Heart left ventricle (tissue), 16 donors: Measurements from ENCODE around the gene PAN2. TPM values are rescaled to one million over a fixed set of nuclear protein-coding genes. Genes with fewer than 3 reads are reported as not detected.
"Not testable (repeated sequence)": the region's sequence is repeated elsewhere in the genome, so short reads cannot be mapped to it uniquely, and the experiment has no call there.

Experiments used
- ATAC-seq, 4 donors: fragments of 200-7000 bp; cut with Tn5 transposase; one replicate each; pipeline ENCODE4 v1.9.1; 2020 to 2022; ENCODE audit warnings: moderate library complexity in 4 of 4, mild to moderate bottlenecking in 3 of 4, moderate number of reproducible peaks in 1 of 4
- DNase-seq, 5 donors: peaks; one replicate each; pipeline ENCODE4 v3.0.0-alpha.2; 2020
- H3K27ac ChIP-seq, 12 donors: fragments of 200-600 bp; sonication (generic) in 4 of 12; one replicate each; pipeline versions ENCODE4 v1.5.0 to v1.8.0; 2016 to 2022; ENCODE audit warnings: mild to moderate bottlenecking in 2 of 12
- H3K27me3 ChIP-seq, 9 donors: fragments of 200-600 bp; sonication (generic) in 2 of 9; one replicate each; pipeline versions ENCODE4 v1.5.1 to v1.8.0; 2016 to 2022; ENCODE audit warnings: mild to moderate bottlenecking in 3 of 9
- H3K36me3 ChIP-seq, 9 donors: fragments of 200-600 bp; sonication (generic) in 2 of 9; one replicate each; pipeline versions ENCODE4 v1.5.0 to v1.8.0; 2018 to 2022; ENCODE audit warnings: mild to moderate bottlenecking in 2 of 9
- H3K4me1 ChIP-seq, 12 donors: fragments of 200-600 bp; sonication (generic) in 4 of 12; one replicate each; pipeline versions ENCODE4 v1.5.0 to v1.8.0; 2016 to 2022; ENCODE audit warnings: mild to moderate bottlenecking in 3 of 12
- H3K4me3 ChIP-seq, 12 donors: fragments of 200-600 bp; sonication (generic) in 4 of 12; one replicate each; pipeline versions ENCODE4 v1.5.0 to v1.8.0; 2017 to 2022; ENCODE audit warnings: mild to moderate bottlenecking in 9 of 12, moderate library complexity in 4 of 12
- H3K9me3 ChIP-seq, 12 donors: fragments of 200-600 bp; sonication (generic) in 4 of 12; one replicate each; pipeline versions ENCODE4 v1.5.0 to v1.8.0; 2016 to 2022; ENCODE audit warnings: mild to moderate bottlenecking in 1 of 12
- CTCF ChIP-seq, 12 donors: fragments of 200-600 bp; sonication (generic) in 4 of 12; IDR thresholded peaks; one replicate each; pipeline versions ENCODE4 v1.5.0 to v1.8.0; 2018 to 2022; ENCODE audit warnings: antibody characterized with exemption in 12 of 12, mild to moderate bottlenecking in 5 of 12
- POLR2A ChIP-seq, 2 donors: fragments of 450-650 bp; IDR thresholded peaks; one replicate each; pipeline ENCODE4 v1.6.1; 2017; ENCODE audit warnings: antibody characterized with exemption in 2 of 2, mild to moderate bottlenecking in 2 of 2, moderate library complexity in 2 of 2
- WGBS, 4 donors: extraction: QIAGEN DNeasy Blood & Tissue Kit in 2 of 4; methylation state at CpG; one replicate each; pipeline versions ENCODE4 v1.1.5 to v1.1.7; 2013 to 2018; 5-methylcytosine and 5-hydroxymethylcytosine counted together
- intact Hi-C, 10 donors: fragments of 100-400 bp; cut with DNase I; formaldehyde crosslinking; loops; one replicate each; pipeline versions ENCODE4 v1.11.1 to v1.14.2; 2022
- polyA plus RNA-seq, 2 donors: library from polyadenylated mRNA; stranded (reverse); fragments of 200-250 nt; gene quantifications; one replicate each; pipeline ENCODE4 v1.2.3, GENCODE V29; 2013
- total RNA-seq, 9 donors: library from RNA; depleted of rRNA in 2 of 9; stranded (reverse); fragments of >200 nt in 2 of 9; fragmentation: NEBNext Ultra II Directional in 3 of 9; extraction: Animal tissue kit (Norgen Biotek cat#: 25700) in 3 of 9; gene quantifications; one replicate each; pipeline versions ENCODE4 v1.1.0 to v1.2.4, GENCODE V29; 2016 to 2023
- donor health status: ischemic (EF 13 %, LVEDD 7.1; RV severe dilation, severe dysfunction).
- donor health status: healthy with polysubstance abuse.
- donor health status: DM: no; HTN: yes; CAD: no.
- donor health status: DM: no; HTN: no; CAD: no.
- donor health status: ischemic (EF 25% LVEDD 6.9; RV normal size, moderate dysfunction).
- donor health status: ischemic (EF 25% LVEDD 5.7; RV mildly dilated, moderate dysfunction).
- donor health status: healthy.
- donor health status: DM: yes; HTN: yes; CAD: no.
- donor health status: ischemic (EF 35%, LVEDD 5.7; RV mildly dilated, moderate dysfunction).
- donor health status: nonischemic (EF 11% LVEDD 7.7; RV severe dilation, severe dysfunction).
- donor health status: DM: yes; HTN: yes; CAD: no.
- donor health status: PGD.
- donor health status: ischemic (EF 29% LVEDD 5.4; RV normal size, mild dysfunction).
- donor health status: nonischemic (EF 23%, LVEDD 6.1; RV moderate dilation, normal function).

Gene PAN2
- total and polyA plus RNA-seq, 11 donors = 12.3 to 44.7 (median 38.2) TPM

GRCh38 chr12:56324206-56324605, 9.6 kb downstream of the PAN2 start:
- TF ChIP-seq POLR2A (IDR thresholded peaks at IDR 0.05) (no peak), CTCF (IDR thresholded peaks at IDR 0.05) (no peak)
- Histone ChIP-seq H3K9me3 (no peaks in the 10 kb centered on the region), H3K4me1 (peaks cover 0 to 9% (median 0%) of the 10 kb centered on the region in 12 donors), H3K27me3 (no peaks in the 10 kb centered on the region), H3K36me3 (peaks cover 0 to 97% (median 88%) of the 10 kb centered on the region in 9 donors), H3K4me3 (no peak overlapping the region), H3K27ac (no peak overlapping the region)
- DNase-seq (no peak), ATAC-seq (no peak)
- 88 to 91% (median 91%) methylated on average over 6 of the region's 6 CpGs for WGBS, 4 donors
- intact Hi-C loops = no loop called here

- H3K9me3 ChIP-seq, DNase-seq, H3K4me1 ChIP-seq, H3K4me3 ChIP-seq, ATAC-seq, intact Hi-C loops, H3K27me3 ChIP-seq, H3K27ac ChIP-seq: not testable (repeated sequence)
- 91 to 96% (median 94%) methylated on average over 8 of the region's 8 CpGs for WGBS, 4 donors
- peaks cover 0 to 93% (median 83%) of the 10 kb centered on the region in 9 donors for H3K36me3 ChIP-seq
These were observed 12.2 kb downstream of the PAN2 start for GRCh38 chr12:56321610-56322009.

GRCh38 chr12:56321027-56321426, 12.8 kb downstream of the PAN2 start:
- no peak for TF ChIP-seq CTCF (IDR thresholded peaks at IDR 0.05)
- no peak for TF ChIP-seq POLR2A (IDR thresholded peaks at IDR 0.05)
- no peak for DNase-seq
- ATAC-seq = no peak
- Histone ChIP-seq H3K27ac (no peak overlapping the region), H3K36me3 (peaks cover 0 to 87% (median 77%) of the 10 kb centered on the region in 9 donors), H3K27me3 (no peaks in the 10 kb centered on the region), H3K4me1 (peaks cover 0 to 8% (median 4%) of the 10 kb centered on the region in 12 donors), H3K4me3 (no peak overlapping the region), H3K9me3 (no peaks in the 10 kb centered on the region)
- WGBS, 4 donors = 91 to 96% (median 94%) methylated on average over 2 of the region's 2 CpGs
- intact Hi-C loops = no loop called here

- no peak overlapping the region for H3K27ac ChIP-seq
- ATAC-seq (no peak), DNase-seq (no peak)
- TF ChIP-seq CTCF (IDR thresholded peaks at IDR 0.05) (no peak), POLR2A (IDR thresholded peaks at IDR 0.05) (no peak)
- 92 to 97% (median 95%) methylated on average over 3 of the region's 3 CpGs for WGBS, 4 donors
- no peak overlapping the region for H3K4me3 ChIP-seq
- peaks cover 0 to 73% (median 50%) of the 10 kb centered on the region in 9 donors for H3K36me3 ChIP-seq
- intact Hi-C loops = loop anchor here in 3 of 10 donors (5.0 to 10.0 kb wide), 4 partner anchors 147 to 200 kb away; partner anchors contain the start of genes SPRYD4 (in 2 of the 3), ESYT1 (in 1 of the 3), RPL41 (in 1 of the 3) and ZC3H10 (in 1 of the 3)
- H3K4me1 ChIP-seq = peaks cover 0 to 20% (median 13%) of the 10 kb centered on the region in 12 donors
- H3K27me3 ChIP-seq = no peaks in the 10 kb centered on the region
- H3K9me3 ChIP-seq = no peaks in the 10 kb centered on the region
These were observed 16.1 kb downstream of the PAN2 start for GRCh38 chr12:56317675-56318074.
